Endothelial cell of hepatic sinusoid (primary cell): Measurements from ENCODE around the gene WNT10A.

Experiments
- in situ Hi-C: cut with HindIII; loops from 2 replicates; pipeline ENCODE4 v1.10.0; 2017; ENCODE audit warnings: low sequenced_read_pairs

Gene WNT10A

GRCh38 chr2:218875692-218876246 is 4.9 kb upstream of the WNT10A start:
- in situ Hi-C loops, result no loop called here

GRCh38 chr2:218876562-218877219 is 4.0 kb upstream of the WNT10A start:
- in situ Hi-C loops, result no loop called here

GRCh38 chr2:218877331-218877730 is 3.3 kb upstream of the WNT10A start:
- in situ Hi-C loops, result no loop called here

GRCh38 chr2:218877891-218878290 is 2.8 kb upstream of the WNT10A start:
- in situ Hi-C loops, result no loop called here

- in situ Hi-C loops, result no loop called here
Observed at GRCh38 chr2:218878486-218878885, 2.2 kb upstream of the WNT10A start.

GRCh38 chr2:218878926-218879761 is 1.5 kb upstream of the WNT10A start:
- in situ Hi-C loops, result no loop called here

GRCh38 chr2:218879776-218880101 is 913 bp upstream of the WNT10A start:
- in situ Hi-C loops, result no loop called here

- in situ Hi-C loops, result no loop called here
Observed at GRCh38 chr2:218880859-218881594, 375 bp downstream of the WNT10A start.

- in situ Hi-C loops, result no loop called here
Observed at GRCh38 chr2:218881744-218882460, 1.2 kb downstream of the WNT10A start.

- in situ Hi-C loops, result no loop called here
Observed at GRCh38 chr2:218882461-218882816, 1.8 kb downstream of the WNT10A start.

- in situ Hi-C loops, result no loop called here
Observed at GRCh38 chr2:218882866-218883366, 2.3 kb downstream of the WNT10A start.

- in situ Hi-C loops, result no loop called here
Observed at GRCh38 chr2:218883491-218884490, 3.1 kb downstream of the WNT10A start.

GRCh38 chr2:218884519-218884918 is 3.9 kb downstream of the WNT10A start:
- in situ Hi-C loops, result no loop called here

- in situ Hi-C loops, result no loop called here
Observed at GRCh38 chr2:218885981-218886947, 5.6 kb downstream of the WNT10A start.

GRCh38 chr2:218887079-218887478 is 6.4 kb downstream of the WNT10A start:
- in situ Hi-C loops, result no loop called here

- in situ Hi-C loops, result no loop called here
Observed at GRCh38 chr2:218888341-218888740, 7.7 kb downstream of the WNT10A start.

- in situ Hi-C loops, result no loop called here
Observed at GRCh38 chr2:218889937-218890336, 9.3 kb downstream of the WNT10A start.

- in situ Hi-C loops, result no loop called here
Observed at GRCh38 chr2:218890369-218890768, 9.7 kb downstream of the WNT10A start.
